Stimulated activated CD8-positive, alpha-beta memory T cell treated with anti-CD3 and anti-CD28 coated beads, Interleukin-4, amount 100 ng/mL, for 24 hours (primary cell): ENCODE data around the gene PACS1.
"Not testable (repeated sequence)": the region's sequence is repeated elsewhere in the genome, so short reads cannot be mapped to it uniquely, and the experiment has no call there.

ENCODE experiments used
- DNase-seq: peaks from one replicate; pipeline ENCODE4 v3.0.0-alpha.2; 2020; ENCODE audit warnings: low read depth

The PACS1 gene

DNA sequence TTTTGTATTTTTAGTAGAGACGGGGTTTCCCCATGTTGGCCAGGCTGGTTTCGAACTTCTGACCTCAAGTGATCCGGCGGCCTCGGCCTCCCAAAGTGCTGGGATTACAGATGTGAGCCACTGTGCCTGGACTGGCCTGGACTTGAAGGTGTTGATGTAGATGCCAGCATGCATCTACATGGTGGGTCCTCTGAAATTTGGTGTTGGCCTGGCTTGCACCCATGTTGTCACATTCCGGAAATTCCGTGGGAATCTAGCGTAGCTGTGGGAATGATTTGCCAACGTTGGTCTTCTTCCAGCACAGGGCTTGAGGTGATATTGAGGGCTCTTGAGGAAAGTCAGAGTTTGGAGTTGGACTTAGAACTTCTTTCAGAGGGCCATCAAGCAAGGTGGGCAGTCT, 6.5 kb downstream of the PACS1 start:
- no peak for DNase-seq

DNA sequence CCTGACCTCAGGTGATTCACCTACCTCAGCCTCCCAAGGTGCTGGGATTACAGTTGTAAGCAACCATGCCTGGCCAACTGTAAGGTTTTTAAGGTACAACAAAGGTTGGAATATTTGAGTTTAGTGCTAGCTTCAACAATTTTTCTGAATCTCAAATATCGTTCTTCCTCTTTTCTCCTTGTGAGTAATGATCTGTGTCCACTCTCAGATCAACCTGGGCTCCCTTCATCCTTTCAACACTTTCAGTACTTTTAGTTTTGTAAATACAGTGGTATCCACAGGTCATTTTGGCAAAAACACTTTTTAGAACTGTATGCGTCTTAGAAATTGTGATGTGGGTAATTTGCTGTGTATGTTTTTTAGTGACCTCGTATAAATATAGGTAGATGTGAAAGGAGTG, 7.9 kb downstream of the PACS1 start:
- no peak for DNase-seq

DNA sequence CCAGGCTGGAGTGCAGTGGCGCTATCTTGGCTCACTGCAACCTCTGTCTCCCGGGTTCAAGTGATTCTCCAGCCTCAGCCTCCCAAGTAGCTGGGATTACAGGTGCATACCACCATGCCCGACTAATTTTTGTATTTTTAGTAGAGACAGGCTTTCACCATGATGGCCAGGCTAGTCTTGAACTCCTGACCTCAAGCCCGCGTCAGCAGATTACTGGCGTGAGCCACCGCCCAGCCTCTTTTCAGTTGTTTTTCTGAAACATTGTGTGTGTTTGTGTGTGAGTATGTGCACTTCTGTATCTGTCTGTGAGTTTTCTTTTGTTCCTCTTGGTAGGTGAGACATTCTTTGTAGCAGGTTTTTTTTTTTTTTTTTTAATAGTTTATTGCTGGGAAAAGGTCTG, 8.9 kb downstream of the PACS1 start:
- not testable (repeated sequence) for DNase-seq

DNA sequence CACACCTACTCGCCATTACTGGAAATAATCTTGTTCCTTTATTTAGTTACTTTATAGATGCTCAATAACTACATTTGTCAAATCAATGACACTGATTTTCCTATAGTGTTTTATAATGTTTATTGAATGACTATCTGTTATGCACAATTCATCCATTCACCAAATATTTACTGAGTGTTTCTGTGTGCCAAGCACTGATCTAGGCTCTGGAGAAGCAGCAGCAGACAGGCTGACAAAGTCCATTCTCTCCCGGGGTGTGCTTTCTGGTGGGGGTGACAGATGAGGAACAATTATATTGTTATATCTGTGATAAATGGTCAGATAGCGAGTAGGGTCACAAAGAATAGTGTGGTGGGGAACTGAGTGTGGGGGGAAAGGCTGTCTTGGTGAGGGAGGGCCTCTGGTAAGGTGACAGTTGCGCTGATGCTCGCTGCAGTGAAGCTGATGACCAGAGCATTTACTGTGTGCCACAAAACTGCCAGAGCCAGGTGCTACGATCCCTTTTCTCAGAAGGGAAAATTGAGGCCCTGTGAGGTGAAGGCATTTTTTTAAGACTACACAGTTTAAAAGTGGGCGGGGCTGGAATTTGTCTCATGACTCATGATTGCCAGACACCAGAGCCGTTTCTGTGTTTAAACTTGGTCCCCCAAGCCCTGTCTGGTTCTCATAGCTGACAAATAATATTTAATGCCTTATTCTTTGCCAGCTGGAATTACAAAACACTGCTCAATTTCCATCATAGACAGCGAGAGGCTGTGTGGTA, 10.2 kb downstream of the PACS1 start:
- DNase-seq, result peak; percentile 48

DNA sequence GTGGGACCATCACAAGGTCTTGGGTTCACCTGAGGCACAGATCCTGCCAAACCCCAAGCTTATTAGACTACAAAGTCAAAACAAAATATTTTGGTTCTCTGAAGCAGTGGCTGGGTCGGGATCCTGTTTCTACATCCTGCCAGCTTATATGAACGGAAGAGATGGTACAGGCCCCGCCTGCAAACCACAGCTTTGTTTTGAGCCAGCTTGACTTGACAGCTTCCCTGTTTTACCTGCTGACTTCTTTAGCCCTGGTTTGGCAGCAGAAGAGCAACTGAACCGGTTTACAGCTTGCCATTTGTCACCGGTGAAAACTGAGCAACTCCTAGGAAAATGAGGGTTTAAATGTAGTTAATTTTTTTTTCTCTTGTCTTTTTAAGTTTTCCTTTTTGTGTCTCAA, 11.4 kb downstream of the PACS1 start:
- DNase-seq, result no peak

DNA sequence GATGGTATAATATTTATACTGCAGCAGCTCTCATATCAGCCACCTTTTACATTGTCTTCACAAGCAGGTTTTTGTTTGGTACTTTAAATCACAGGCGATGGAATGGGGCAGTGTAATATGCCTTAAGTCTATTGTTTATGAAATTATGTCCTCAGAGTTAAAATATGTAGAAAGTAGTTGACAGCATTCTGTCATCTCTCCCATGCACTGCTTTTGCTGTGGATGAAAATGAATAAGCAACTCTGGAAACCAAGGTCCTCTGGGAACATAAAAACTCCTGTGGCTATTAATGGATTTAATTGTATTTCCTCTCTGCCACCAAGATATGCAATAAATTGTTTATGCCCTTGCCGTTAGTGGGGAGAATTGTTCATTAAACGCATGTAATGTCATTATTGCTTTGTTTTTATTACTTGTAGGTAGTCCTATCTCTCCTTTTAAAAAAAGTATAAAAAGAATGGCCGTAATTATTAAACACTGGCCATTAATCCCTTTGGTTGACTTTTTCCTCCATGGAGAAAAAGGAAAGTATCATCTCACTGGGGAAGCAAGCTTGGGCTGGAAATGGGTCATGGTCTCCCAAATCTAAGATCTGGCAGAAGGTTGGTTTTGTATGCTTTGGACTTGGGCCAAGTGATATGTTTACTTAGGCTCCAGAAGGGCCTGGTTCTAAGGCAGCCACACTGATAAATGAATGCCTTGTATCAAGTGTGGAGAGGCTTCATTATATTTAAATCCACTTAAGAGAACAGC, 13.1 kb downstream of the PACS1 start:
- DNase-seq, result no peak

DNA sequence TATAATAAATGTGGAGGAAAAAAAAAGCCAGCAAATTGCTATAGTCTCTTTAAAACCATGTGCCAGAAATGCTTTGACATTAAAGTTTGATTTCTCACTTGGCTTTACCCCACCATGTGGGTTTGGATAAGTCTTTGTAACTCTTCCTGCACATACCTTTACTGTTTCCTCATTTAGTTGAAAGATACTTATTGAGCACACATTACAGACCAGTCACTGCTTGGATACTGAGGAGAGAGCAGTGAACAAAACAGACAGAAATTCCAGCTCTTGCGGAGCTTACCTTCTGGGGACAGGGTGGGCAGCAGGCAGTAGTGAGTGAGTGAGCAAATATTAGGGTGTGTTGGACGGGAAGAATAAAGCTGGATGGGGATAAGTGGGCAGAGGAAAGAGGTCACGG, 13.7 kb downstream of the PACS1 start:
- no peak for DNase-seq

DNA sequence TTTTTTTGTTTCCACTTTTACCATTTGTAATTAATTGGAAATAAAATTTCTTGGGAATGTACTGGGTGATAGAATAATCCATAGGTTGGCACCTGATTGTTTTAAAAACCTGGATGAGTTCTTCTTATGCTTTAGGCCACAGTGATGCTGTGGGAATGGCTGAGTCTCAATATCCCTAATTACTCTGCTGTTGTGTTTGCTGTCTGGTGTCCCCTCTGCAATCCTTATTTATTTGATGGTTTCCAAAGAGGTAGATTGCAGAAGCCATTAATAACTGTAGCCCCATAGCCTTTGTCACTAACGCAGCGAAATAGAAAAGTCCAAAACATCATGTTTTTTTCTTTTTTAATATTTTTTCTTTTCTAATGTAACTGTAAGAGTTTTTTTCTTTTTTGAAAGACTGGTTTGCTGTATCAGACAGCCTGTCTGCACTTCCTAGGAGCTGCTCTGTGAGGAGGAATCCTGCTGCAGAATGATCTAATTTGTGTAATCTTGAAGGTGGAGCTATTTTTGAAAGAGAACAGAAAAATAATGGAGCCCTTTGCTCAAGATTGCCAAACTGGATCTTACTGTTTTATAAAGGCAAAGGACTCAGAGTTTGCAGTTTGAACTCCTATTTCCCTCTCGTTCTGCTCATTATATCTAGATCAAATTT, 14.9 kb downstream of the PACS1 start:
- DNase-seq, result no peak

DNA sequence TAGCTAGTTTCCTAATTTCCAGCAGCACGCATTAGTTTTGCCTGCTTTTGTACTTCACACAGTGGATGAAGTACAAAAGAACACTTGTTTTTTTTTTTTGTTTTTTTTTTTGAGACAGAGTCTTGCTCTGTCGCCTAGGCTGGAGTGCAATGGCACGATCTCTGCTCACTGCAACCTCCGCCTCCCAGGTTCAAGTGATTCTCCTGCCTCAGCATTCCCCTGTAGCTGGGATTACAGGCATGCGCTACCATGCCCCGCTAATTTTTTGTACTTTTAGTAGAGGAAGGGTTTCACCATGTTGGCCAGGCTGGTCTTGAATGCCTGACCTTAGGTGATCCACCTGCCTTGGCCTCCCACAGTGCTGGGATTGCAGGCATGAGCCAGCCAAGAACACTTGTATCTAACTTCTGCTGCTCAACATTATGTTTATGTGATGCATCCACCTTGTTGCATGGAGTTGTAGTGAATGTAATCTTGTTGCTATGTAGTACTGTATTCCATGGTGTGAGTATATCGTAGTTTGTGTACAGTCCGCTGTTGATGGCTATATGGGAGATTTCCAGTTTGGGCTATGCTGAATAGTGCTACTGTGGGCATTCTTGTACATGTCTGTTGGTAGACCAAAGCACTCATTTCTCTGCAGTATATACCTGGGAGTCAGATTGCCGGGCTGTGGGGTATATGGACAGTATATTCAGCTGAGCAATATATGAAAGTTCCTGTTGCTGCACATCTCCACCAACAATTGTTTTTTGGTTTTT, 17.3 kb downstream of the PACS1 start:
- DNase-seq, result no peak

DNA sequence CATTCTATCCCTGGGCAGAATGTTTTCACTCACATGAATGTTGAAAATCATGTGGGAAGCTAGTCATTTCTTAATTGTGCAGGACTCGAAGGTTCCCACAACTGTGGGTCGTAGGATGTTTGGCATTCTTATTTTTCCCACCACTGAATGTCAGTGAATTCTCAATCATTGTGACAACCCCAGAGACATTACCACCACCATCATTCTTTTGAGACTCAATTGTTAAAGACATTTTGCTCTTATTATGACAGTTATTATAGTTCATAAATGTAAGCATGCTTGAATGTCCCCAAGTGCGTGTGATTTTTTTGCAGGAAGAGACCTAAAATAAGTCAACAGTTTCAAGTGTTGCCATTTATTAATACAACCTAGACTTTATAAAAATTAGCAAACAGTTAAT, 19.0 kb downstream of the PACS1 start:
- DNase-seq, result no peak

DNA sequence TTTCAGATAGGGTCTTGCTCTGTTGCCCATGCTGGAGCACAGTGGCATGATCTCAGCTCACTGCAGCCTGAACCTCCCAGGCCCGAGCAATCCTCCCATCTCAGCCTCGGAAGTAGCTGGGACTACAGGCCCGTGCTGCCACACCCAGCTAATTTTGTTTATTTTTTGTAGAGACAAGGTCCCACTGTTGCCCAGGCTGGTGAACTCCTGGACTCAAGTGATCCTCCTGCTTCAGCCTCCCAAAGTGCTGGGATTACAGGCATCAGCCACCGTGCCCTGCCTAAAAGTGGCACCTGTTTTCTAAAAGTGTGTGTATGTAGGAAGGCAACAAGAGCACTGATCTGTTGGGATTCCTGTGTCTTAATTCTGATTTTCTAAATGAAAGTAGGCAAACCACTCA, 20.2 kb downstream of the PACS1 start:
- no peak for DNase-seq

DNA sequence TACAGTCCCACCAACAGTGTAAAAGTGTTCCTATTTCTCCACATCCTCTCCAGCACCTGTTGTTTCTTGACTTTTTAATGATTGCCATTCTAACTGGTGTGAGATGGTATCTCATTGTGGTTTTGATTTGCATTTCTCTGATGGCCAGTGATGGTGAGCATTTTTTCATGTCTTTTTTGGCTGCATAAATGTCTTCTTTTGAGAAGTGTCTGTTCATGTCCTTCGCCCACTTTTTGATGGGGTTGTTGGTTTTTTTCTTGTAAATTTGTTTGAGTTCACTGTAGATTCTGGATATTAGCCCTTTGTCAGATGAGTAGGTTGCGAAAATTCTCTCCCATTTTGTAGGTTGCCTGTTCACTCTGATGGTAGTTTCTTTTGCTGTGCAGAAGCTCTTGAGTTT, 22.1 kb downstream of the PACS1 start:
- not testable (repeated sequence) for DNase-seq

DNA sequence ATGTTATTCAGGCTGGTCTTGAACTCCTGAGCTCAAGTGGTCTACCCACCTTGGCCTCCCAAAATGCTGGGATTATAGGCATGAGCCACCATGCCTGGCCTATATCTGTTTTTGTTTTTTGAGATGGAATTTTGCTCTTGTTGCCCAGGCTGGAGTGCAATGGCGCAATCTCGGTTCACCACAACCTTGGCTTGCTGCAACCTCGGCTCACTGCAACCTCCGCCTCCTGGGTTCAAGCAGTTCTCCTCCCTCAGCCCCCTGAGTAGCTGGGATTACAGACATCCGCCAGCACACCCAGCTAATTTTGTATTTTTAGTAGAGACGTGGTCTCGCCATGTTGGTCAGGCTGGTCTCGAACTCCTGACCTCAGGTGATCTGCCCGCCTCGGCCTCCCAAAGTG, 29.7 kb downstream of the PACS1 start:
- not testable (repeated sequence) for DNase-seq

DNA sequence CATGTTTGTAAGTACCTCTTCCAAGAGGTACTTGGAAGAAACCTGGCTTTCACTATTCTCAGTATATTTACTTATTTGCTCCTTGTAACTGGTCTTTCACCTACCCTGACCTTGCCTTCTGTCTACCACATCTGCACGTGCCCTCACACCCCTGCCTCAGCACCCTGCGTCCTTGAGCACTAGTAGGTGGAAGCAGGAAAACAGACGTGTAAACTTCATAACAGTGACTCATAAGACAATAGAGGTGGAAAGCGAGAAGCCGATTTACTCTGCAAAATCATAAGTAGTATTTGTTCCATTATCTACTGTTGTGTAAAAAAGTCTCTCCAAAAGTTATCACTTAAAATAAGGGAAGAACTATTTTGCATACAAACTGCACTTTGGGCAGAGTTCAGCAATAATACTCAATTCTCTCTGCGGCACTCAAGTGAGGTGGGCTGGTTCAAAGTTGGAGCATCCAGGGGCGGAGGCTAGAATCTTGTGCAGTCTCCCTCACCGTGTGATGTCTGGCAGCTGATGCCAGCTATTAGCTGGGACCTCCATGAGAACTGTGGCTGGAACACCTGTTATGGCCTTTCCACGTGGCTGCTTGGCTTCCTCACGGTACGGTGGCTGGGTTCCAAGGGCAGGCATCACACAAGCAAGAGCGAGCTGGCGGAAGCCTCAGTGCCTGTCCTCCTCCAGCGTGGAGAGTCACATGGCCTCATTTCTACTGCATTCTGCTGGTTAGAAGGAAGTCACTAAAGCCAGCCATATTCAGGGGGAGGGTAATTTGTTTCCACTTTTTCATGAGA, 30.4 kb downstream of the PACS1 start:
- peak; percentile 39 for DNase-seq

DNA sequence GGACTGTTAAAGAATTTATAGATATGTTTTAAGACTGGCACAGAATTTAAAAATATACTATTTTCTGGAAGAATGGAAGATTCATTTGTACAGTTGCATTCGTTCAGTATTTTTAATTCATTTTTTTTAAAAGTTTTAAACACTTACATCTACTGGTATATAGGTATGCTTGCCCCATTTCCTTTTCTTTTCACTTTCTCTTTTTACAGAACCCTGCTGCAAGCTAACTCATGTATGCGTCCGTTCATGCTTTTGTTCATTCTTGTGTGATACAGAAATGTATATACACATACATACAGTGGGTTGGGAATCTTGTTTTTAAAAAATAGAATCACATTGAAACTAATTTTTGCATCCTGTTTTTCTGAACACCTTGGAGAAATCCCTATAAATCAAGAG, 31.0 kb downstream of the PACS1 start:
- no peak for DNase-seq

DNA sequence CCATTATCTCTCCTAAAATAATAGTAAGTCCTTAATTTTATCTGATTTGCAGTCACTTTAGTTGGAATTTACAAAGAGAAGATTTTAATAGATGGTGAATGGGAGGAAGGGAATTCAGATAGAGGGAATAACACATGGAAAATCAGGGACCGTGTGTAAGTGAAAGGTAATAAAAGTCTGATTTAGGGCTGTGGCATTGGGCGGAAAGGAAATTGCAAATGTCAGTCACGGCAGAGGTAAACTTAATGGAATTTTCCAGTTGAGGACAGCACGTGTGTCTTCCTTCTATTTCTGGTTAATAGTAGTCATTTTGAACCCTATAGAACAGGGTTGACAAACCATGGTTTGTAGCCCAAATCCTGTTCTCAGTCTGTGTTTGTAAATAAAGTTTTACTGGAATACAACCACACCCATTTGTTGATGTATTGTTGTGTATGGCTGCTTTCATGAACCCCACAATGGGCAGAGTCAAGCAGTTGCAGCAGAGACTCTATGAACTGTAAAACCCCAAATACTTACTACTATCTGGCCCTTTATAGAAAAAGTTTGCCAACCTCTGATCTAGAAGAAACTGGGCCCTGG, 34.1 kb downstream of the PACS1 start:
- no peak for DNase-seq

DNA sequence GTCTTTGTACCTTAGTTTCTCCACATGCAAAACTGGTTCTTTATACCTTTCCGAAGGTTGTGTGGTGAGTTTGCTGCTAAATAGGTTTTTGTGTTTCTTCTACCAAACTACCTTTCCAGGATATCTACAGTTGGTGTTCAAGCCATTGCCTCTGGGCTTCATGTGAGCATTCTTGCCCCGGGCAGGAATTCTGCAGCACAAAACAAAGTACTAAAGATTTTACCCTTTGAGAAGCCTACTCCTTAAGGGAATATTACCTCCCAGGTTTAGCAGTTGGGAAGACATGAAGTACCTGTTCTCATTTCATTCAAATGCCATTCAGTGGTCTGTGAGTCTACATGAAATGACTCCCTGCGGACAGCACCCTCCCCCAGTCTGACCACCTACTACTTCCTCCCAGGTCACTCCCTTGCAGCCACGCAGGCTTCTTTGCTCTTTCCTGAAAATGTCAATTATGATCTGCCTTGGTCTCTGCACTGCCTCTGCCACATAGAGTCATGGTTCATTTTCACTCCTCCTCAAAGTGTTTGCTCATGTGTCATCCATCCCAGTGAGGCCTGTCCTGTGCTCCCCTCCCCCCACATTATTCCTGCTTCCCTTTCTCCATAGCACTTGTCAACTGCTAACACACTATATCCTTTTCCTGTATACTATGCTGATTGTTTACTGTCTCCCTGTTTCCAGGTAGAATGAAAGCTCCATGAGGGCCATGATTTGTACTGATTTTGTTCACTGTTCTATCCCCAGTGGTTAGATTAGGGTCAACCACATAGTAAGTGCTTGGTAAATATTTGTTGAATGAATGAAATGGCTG, 36.9 kb downstream of the PACS1 start:
- DNase-seq, result no peak

DNA sequence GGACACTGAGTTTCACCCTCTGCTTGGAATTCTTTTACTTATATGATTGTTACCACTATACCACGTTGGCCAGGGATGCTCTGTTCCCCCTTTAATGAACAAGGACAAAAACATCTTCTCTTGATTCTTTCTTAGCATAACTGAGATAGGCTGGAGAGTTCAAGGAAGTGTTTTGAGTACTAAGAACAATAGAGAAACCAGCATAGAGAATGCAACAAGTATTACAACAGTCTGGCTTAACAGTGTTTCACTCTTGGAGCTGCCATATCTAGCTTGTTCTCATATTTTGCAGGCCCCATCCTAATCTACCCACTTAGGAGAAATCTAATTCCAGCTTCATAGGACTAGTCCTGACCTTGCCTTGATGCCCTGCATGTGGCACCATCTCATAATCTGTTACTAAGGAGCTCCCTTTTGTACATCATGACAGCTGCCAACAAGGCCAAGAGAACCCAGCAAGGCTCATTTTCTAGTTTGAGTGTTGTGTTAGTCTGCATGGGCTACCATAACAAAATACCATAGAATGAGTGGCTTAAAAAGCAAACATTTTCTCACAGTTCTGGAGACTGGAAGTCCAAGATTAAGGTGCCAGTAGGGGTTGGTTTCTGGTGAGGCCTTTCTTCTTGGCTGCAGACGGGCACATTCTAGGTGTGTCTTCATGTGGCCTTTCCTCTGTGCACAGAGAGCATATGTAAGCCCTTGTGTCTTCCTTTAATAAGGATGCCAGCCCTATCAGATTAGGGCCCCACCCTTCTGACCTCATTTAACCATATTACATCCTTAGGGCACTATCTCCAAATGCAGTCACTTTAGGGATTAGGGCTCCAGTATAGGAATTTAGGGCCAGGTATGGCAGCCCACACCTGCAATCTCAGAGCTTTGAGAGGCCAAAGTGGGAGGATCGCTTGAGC, 37.8 kb downstream of the PACS1 start:
- DNase-seq, result no peak

DNA sequence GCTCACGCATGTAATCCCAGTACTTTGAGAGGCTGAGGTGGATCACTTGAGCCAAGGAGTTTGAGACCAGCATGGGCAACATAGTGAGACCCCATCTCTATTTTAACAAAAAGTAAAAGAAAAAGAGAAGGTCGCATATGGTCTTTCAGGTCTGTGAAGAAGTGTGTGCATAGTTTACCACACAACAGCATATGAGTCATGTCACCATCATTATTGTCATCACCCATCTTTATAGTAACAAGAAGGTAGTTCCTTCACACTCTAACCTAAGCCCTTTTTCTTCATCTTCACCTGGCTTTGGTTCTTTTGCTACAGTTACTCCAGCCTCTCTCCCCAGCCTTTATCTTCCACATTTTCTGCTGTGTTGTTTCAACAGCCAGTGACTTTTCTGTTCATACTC, 39.2 kb downstream of the PACS1 start:
- no peak for DNase-seq
